T-helper 9 cell (primary cell): ENCODE data around the gene CAMK2A.
A peak's percentile ranks its signal among the peaks of the same experiment; 100 is the strongest.
"Not testable (repeated sequence)": the region's sequence is repeated elsewhere in the genome, so short reads cannot be mapped to it uniquely, and the experiment has no call there.

ENCODE experiments used
- DNase-seq: peaks from one replicate; pipeline ENCODE4 v3.0.0-alpha.2; 2020

The CAMK2A gene

GRCh38 chr5:150234576-150235499, 54.7 kb downstream of the CAMK2A start:
- DNase-seq: no peak

DNA sequence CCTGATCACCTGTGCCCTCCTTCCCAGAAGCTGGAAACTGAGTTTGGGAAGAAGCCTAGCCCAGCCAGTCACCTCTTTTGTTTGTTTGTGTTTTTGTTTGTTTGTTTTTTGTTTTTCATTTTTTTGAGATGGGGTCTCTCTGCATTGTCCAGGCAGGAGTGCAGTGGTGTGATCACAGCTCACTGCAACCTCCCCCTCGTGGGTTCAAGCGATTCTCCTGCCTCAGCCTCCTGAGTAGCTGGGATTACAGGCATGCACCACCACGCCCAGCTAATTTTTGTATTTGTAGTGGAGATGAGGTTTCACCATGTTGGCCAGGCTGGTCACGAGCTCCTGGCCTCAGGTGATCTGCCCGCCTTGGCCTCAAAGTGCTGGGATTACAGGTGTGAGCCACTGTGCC, 55.9 kb downstream of the CAMK2A start:
- DNase-seq: not testable (repeated sequence)

- DNase-seq: no peak
These were observed 58.7 kb downstream of the CAMK2A start for GRCh38 chr5:150230842-150231241.

DNA sequence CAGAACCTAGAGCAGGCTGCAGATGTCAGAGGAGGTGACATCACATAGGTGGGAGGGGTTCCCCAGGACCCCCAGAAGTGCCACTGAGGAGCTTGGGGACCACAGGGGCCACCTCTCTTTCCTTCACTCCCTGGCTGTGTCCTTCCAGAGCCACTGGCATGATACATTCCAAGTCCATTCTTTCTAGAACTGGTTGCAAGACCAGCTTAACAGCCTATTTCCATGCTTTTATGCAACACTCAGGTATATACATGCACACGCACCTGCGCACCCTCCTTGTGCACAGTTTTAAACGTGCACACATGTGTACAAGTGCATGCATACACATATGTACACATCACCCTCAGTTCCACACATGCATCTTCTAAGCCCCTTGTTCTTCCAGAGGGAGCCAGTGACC, 60.0 kb downstream of the CAMK2A start:
- no peak for DNase-seq

GRCh38 chr5:150227606-150228273, 61.8 kb downstream of the CAMK2A start:
- DNase-seq: no peak

- DNase-seq: no peak
These were observed 62.5 kb downstream of the CAMK2A start for GRCh38 chr5:150227036-150227435.

GRCh38 chr5:150224483-150225027, 65.0 kb downstream of the CAMK2A start:
- no peak for DNase-seq

DNA sequence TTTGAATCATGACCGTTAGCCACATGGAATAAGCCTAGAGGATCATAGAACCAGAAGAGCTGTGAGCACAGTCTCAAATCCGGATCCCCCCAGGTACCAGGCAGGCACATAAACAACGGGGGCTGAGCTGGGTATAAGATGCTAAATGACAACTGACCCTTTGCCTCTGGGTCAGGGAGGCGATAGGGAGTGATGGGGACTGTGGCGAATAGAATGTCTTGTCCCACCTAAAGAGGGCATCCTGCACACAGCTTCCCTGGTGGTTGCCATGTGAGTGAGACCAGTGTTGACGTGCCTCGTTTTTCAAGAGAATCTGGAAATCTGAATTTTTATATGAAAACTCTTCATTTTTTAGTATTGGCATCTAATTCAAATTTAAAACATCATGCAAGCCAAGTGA, 66.1 kb downstream of the CAMK2A start:
- no peak for DNase-seq

DNA sequence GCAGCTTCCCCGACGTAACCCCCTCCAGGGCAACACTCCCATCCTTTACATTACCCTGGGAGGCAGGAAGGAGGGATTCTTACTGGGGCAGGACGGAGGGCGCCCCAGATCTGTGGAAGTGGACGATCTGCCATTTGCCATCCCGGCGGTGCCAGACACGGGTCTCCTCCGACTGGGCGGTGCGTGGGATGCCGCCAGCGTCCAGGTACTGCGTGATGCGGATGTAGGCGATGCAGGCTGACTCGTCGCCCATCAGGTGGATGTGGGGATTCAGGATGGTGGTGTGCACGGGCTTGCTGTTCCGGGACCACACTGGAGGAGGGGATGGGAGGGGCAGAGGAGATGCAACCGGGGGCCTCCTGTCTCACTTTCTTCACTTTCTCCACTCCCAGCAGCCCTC, 66.7 kb downstream of the CAMK2A start:
- no peak for DNase-seq

- no peak for DNase-seq
These were observed 68.1 kb downstream of the CAMK2A start for GRCh38 chr5:150221471-150221870.

DNA sequence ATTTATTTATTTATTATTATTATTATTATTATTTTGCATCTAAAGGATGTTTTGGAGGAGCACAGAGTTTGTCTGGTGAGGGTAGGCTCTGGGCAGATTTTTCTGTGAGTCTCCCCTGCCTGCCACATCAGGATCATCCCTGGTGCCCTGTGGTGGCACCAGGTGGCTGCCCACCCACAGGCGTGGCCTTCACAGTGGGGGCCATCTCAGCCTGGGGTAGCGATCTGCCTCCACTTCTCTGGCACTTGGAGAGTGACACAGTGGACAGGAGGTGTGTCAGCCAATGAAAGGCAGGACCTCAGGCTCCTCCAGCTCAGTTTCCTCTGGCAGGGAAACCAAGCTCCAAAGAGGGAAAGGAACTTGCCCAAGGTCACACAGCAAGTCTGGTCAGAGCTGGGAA, 69.7 kb downstream of the CAMK2A start:
- DNase-seq: no peak

- no peak for DNase-seq
These were observed 70.4 kb downstream of the CAMK2A start for GRCh38 chr5:150219142-150219541.

DNA sequence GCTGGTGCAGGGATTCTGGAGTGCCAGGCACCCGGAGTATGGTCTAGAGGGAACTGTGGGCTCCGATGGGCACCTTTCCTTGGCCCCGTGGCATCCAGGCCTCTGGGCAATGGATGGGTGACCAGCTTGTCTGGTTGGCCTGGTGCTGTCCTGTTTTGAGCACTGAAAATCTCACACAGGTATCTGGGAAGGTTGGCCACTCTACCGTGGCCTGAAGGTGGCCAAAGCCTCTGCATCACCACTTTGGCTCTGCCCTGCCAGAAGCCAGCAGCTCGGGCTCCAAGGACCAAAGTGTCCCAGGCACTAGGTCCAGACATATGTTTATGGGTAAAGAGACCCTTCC, 70.9 kb downstream of the CAMK2A start:
- DNase-seq: no peak

DNA sequence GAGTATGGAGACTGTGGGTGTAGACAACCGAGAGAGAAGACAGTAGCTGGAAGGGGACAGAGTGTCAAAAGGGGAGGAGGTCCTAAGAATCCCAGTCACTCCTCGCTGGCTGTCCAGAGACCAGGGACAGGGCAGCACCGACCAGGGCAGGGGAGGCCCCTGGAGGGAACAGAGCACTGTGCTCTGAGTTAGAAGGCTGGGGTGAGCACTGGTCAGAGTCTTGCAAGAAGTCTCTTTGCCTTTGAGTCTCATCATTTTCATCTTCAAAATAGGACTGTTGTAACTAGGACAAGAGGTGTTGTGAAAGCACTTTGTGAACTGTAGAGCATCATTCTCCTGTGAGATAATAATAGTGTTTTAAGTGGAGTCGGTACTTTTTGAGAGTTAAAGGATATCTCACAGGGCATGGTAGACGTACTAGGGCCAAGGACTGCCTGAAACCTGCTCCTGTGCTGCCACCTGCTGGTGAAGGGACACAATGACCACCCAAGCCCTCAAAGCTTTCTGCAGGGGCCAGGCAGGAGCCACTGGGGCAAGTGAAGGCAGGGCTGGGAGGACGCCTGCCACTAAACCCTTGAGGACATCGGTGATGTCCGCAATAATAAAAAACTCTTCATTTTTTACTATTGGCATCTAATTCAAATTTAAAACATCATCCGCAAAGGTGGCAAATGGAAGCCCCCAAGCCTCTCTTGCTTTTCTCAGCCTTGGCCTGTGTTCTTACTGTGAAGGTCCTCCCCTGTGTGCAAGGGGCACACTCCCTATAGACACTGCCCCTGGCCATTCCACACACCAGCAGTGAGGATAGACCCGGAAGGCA, 71.5 kb downstream of the CAMK2A start:
- peak; percentile 76 for DNase-seq

GRCh38 chr5:150217038-150217437, 72.5 kb downstream of the CAMK2A start:
- no peak for DNase-seq

DNA sequence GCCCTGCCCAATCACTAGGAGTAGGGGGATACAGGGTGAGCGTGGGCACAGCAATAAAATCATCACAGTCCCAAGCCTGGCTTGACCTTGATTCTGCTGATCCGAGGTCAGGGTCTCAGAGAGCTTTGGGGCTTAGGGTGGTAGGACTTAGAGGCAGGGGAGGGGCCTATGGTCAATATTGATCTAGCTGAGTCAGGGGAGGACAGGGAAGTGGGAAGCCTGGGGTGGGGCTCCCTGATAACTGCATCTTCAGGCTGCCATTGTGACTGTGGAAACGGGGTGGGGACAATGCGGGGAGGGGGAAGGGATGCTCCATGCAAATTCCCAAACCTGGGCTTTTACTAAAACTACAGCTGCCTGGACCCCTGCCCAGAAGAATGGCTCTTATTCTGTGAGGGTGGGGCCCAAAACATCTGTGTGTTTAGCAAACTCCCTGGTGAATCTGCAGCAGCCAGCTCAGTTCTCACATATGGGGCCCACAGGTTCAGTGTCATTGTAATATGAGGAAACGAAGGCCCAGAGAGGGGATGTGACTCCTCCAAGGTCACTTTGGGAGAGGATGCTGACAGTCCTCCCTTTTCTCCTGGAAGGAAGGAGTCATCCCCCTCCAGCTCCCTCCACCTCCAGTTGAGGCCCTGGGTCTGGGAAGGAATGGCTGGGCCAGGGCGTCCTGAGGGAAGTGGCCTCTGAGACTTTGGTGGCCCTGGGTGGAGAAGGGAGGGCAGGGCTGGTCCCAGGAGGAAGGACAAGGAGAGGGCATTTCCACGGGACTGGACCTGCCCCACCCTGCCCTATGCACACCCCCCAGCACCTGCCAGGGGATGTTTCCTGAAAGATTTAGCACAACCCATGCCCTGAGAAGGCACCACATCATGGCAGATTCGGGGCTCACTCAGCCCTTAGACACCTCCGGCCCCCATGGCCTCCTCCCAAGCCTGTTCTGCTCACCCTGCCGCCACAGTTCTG, 73.3 kb downstream of the CAMK2A start:
- no peak for DNase-seq

GRCh38 chr5:150214289-150214688, 75.3 kb downstream of the CAMK2A start:
- no peak for DNase-seq

GRCh38 chr5:150213530-150213929, 76.0 kb downstream of the CAMK2A start:
- no peak for DNase-seq

DNA sequence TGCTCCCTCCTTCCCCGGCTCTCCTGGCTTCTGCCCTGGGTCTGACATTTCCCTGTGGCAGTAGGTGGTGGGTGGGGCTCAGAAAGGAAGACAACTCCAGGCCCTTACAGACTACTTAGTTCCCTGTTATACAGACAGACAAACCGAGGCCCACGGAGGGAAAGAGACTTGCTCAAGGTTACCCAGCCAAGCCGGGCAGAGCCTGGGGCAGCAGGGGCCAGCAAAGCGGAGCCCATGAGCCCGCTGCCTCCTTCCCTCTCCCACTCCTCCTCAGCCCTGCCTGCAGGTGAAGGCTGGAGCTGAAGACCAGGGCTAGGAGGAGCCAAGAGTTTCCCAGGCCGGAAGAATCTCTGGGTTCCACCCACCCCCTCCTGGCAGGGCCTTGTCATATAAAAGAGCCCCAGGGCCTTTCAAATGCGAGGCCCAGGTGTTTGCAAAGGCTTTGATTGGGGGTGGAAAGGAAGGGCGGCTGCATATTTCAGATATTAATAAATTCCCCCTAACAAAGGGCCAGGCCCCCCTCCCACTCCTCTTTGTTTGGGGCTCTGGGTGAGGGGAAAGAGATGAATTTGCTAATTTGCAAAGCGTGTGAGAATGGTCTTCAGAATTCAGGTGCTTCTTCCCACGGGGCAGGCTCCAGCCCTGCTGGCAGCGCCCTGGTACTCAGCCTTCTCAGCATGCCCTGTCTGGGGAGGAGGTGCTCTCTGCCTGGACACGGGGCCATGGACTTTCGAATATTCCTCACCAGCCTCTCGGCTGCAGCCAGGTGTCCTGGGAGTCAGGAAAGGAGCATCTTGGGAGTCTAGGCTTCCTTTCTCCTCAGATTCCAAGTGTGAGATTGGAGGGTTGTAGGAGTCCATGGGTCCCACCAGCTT, 78.2 kb downstream of the CAMK2A start:
- DNase-seq: no peak

DNA sequence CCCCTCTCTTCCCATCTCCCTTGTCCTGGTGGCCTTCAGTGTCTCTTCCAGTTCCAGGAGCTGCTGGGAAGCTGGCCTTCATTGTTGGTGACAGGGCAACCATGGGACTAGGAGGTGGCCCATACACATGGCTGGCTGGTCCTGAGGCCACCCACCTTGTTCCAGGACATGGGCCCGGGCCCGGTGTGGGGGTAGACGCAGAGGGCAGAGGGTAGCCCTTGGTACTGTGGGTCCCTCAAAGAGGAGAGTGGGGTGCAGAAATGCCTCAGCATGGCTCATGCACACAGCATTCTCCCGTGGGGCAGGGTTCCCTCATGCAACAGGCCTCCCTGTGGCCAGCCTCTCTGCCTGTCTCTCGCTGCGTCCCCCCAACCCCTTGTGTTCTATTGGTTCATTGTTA, 78.9 kb downstream of the CAMK2A start:
- DNase-seq: no peak

GRCh38 chr5:150209099-150209635, 80.4 kb downstream of the CAMK2A start:
- DNase-seq: no peak
